GM12878 (cell line): ENCODE results near the gene PIK3R2. TPM values are rescaled to one million over a fixed set of nuclear protein-coding genes. Genes with fewer than 3 reads are reported as not detected.

Experiments used
- BHLHE40 ChIP-seq, 2 experiments: fragments of 450-650 bp in 1 of 2; IDR thresholded peaks; 2 replicates each; pipeline ENCODE4 v1.6.1; 2011 to 2017; ENCODE audit warnings: low read depth in 2 of 2, borderline replicate concordance in 1 of 2, improper control_type of control experiment in 1 of 2, low read length in 1 of 2, mild to moderate bottlenecking in 1 of 2
- CEBPB ChIP-seq, 2 experiments: fragments of 150-350 bp in 1 of 2; IDR thresholded peaks; 2 replicates each; pipeline ENCODE4 v1.6.1; 2012 to 2014; ENCODE audit warnings: low read depth in 2 of 2, low read length in 2 of 2, borderline replicate concordance in 1 of 2, inconsistent platforms in 1 of 2
- CUX1 ChIP-seq: IDR thresholded peaks from 2 replicates; pipeline ENCODE4 v1.6.1; 2012; ENCODE audit warnings: improper control_type of control experiment, low read depth, low read length; ENCODE audit not compliant: insufficient replicate concordance
- EZH2 ChIP-seq: IDR thresholded peaks from 2 replicates; pipeline ENCODE4 v1.6.1; 2012; ENCODE audit warnings: low read depth, mild to moderate bottlenecking, control low read depth, inconsistent platforms, low read length, borderline replicate concordance; ENCODE audit not compliant: control insufficient read depth
- JUND ChIP-seq: IDR thresholded peaks from 2 replicates; pipeline ENCODE4 v1.6.1; 2012; ENCODE audit warnings: low read depth, mild to moderate bottlenecking, low read length, improper control_type of control experiment, moderate library complexity
- MEF2A ChIP-seq: IDR thresholded peaks from 2 replicates; pipeline ENCODE4 v1.6.1; 2011; ENCODE audit warnings: low read depth, mild to moderate bottlenecking, low read length, moderate library complexity; ENCODE audit not compliant: insufficient read depth
- MTA3 ChIP-seq: IDR thresholded peaks from 2 replicates; pipeline ENCODE4 v1.6.1; 2012; ENCODE audit warnings: low read length, inconsistent platforms, borderline replicate concordance
- NKRF ChIP-seq: fragments of 450-650 bp; conservative IDR thresholded peaks from 2 replicates; pipeline ENCODE4 v1.6.1; 2017; ENCODE audit warnings: mild to moderate bottlenecking, moderate library complexity
- NRF1 ChIP-seq: conservative IDR thresholded peaks from 2 replicates; pipeline ENCODE4 v1.6.1; 2011; ENCODE audit warnings: mild to moderate bottlenecking, low read depth, low read length, improper control_type of control experiment
- PAX8 ChIP-seq: fragments of 450-650 bp; IDR thresholded peaks from 2 replicates; pipeline ENCODE4 v1.6.1; 2017; ENCODE audit warnings: mild to moderate bottlenecking, moderate library complexity
- REST ChIP-seq: IDR thresholded peaks from 2 replicates; pipeline ENCODE4 v1.6.1; 2012; ENCODE audit warnings: mild to moderate bottlenecking, low read depth, low read length
- TARDBP ChIP-seq: IDR thresholded peaks from 2 replicates; pipeline ENCODE4 v1.6.1; 2016; ENCODE audit warnings: borderline replicate concordance
- TCF3 ChIP-seq: IDR thresholded peaks from 2 replicates; pipeline ENCODE4 v1.6.1; 2012; ENCODE audit warnings: low read depth, mild to moderate bottlenecking, low read length, borderline replicate concordance; ENCODE audit not compliant: insufficient read depth
- WRNIP1 ChIP-seq: IDR thresholded peaks from 2 replicates; pipeline ENCODE4 v1.6.1; 2011; ENCODE audit warnings: low read depth, low read length, improper control_type of control experiment, borderline replicate concordance
- ZNF24 ChIP-seq: fragments of 450-650 bp; IDR thresholded peaks from 2 replicates; pipeline ENCODE4 v1.6.1; 2017; ENCODE audit warnings: antibody characterized with exemption, mild to moderate bottlenecking
- polyA plus RNA-seq, 11 experiments: library from polyadenylated mRNA; depleted of rRNA in 4 of 11; unstranded in 6 of 11; stranded (reverse) in 5 of 11; fragments of >200 nt; fragmentation: Nextera tagmentation in 4 of 11; fragmentation: Illumina TruSeq in 1 of 11; extraction: Ambion mirVana in 4 of 11; extraction: Trizol in 1 of 11; gene quantifications; 1 replicate in 1 of 11; 2 replicates in 10 of 11; pipeline versions ENCODE4 v1.2.1 to v1.2.3, GENCODE V29; 2011 to 2016; ENCODE audit warnings: inconsistent platforms in 2 of 11, missing spikeins in 2 of 11, low read depth in 1 of 11
- total RNA-seq, 4 experiments: library from RNA; depleted of rRNA in 3 of 4; stranded (reverse); fragments of >200 nt in 3 of 4; fragmentation: Illumina TruSeq in 1 of 4; extraction: Trizol in 1 of 4; gene quantifications; 2 replicates each; pipeline versions ENCODE4 v1.2.1 to v1.2.3, GENCODE V29; 2013 to 2021

Gene PIK3R2
- total and polyA plus RNA-seq, 10 of the 15 experiments (the other 5 are each of a cell fraction or from before 2014, with no cell fraction given) = 0.26 to 22.6 (median 2.5) TPM

DNA sequence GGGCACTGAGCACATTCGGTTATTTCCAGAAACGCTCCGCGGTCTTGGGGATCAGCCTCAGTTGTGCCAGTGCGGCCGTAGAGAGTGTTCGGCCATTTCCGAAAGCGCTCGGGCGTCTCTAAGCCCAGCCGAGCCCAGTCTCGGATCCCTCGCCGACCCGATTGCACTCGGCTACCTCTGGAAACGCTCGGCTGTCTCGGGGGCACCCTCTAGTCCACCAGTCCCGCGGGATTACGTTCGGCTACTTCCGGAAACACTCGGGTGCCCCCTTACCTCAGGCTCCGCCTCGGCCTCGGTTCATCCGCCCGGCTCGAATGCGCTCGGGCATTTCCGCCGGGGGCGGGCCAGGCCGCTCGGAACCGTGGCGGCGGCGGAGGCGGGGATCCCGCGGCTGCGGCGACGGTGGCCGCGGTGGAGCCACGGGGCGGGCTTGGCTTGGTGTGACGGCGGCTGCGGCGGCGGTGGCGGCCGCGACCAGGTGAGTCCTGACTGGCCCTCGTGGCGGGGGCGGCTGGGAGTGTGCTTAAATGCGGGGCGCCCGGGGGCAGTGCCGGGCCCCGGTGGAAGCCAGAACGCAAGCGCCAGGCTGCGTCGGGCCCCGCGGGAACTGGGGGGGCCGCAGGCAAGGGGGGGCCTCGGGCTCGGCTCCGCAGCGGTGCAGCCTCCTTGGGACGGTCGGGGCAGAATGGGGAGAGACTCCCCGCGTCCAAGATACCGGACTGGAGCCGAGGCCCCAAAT lies at the start of gene PIK3R2 (continued):
- TF ChIP-seq NKRF = peak; percentile 87
- TF ChIP-seq NRF1 = no peak
- TF ChIP-seq TARDBP = no peak
- TF ChIP-seq PAX8 = no peak
- no peak for TF ChIP-seq MEF2A
- TF ChIP-seq BHLHE40 (IDR thresholded peaks at IDR 0.05; ENCODE audit: borderline replicate concordance in 1 of 2, low read depth in 2 of 2, low read length in 1 of 2) = peak in 1 of 2 experiments; percentile 85; a peak in 2 of 4 replicates
- TF ChIP-seq ZNF24 = peak; percentile 76
- TF ChIP-seq CEBPB (IDR thresholded peaks at IDR 0.05; ENCODE audit: borderline replicate concordance in 1 of 2, low read depth in 2 of 2, low read length in 2 of 2) = no peak
- no peak for TF ChIP-seq WRNIP1
- no peak for TF ChIP-seq REST
- TF ChIP-seq MTA3 = no peak
- TF ChIP-seq CUX1 = no peak
- no peak for TF ChIP-seq EZH2
- no peak for TF ChIP-seq TCF3
- no peak for TF ChIP-seq JUND
